Tibial nerve (tissue), 3 donors: ENCODE data around the gene PLPP1.

Experiments used
- EP300 ChIP-seq, 2 donors: sonication (generic); formaldehyde crosslinking; IDR thresholded peaks; one replicate each; pipeline ENCODE4 v1.6.1; 2017; ENCODE audit warnings: antibody characterized with exemption in 2 of 2, mild to moderate bottlenecking in 1 of 2
- POLR2A ChIP-seq, 2 donors: fragments of 450-650 bp; IDR thresholded peaks; one replicate each; pipeline ENCODE4 v1.6.1; 2017; ENCODE audit warnings: antibody characterized with exemption in 2 of 2, mild to moderate bottlenecking in 2 of 2, moderate library complexity in 2 of 2

GRCh38 chr5:55416306-55416705 lies 118.5 kb downstream of the PLPP1 start:
- TF ChIP-seq EP300 (IDR thresholded peaks at IDR 0.05) (no peak), POLR2A (IDR thresholded peaks at IDR 0.05) (no peak)
